ENCODE data around the gene PEPD.

PEPD gene

DNA sequence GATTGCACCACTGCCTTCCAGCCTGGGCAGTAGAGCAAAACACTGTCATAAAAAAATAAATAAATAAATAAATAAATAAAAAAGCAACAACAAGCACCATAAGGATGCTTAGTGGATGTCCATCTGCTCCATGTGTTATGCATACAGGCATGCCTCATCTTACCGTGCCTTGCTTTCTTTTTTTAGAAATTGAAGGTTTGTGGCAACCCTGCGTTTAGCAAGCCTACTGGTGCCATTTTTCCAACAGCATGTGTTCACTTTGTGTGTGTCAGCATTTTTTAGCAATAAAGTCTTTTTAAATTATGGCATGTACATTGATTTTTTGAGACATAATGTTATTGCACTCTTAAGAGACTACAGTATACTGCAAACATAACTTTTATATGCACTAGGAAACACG, 68.3 kb downstream of the PEPD start:
- no peak for DNase-seq

DNA sequence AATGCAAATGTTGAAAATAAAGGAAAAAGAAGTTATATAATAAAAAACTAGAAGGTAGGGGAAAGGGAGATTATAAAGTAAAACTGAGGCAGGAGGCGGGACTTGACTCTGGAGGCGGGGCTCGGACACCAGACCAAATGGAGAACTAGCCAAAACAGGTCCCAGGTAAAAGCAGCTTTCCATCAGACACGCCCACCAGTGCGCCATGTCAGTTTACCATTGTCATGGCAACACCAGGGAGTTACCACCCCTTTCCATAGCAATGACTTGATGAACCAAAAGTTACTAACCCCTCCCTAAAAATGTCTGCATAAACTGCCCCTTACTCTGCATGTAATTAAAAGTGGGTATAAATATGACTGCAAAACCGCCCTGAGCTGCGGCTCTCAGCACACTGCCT, 70.9 kb downstream of the PEPD start:
- no peak for DNase-seq

DNA sequence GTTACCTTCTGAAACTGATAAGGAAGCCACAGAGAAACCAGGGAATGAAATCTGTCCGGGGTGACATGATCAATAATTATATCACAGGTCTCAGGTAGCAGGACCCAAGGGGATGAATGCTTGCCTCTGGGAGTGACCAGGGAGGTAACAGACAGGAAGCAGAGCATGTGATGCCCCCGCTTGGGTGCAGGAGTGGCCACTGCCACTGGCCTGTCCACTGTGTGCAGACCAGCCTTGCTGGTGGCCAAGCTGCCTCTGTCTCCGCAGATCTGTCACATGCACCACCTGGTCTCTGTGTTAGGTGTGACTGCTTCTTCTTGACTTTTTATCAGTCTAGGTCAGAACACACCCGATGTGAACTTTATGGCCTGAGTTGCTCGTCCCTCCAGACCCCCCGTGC, 71.8 kb downstream of the PEPD start:
- DNase-seq: no peak

DNA sequence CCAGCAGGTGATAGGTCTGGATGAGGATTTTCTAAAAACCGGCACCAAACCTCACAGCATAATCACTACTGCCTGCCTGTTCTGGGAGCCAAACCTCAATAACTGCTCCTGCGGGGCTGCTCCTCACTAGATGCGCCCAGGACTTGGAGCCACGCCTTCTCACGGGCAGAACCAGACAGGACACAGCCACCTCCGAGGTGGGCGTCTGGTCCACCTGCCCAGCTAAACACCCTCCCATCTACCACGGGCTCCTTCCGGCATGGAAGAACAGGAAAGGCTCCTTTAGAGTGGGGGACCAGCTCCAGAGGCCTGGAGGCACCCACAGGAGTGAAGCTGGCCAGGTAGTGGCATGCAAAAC, 73.5 kb downstream of the PEPD start:
- no peak for DNase-seq

DNA sequence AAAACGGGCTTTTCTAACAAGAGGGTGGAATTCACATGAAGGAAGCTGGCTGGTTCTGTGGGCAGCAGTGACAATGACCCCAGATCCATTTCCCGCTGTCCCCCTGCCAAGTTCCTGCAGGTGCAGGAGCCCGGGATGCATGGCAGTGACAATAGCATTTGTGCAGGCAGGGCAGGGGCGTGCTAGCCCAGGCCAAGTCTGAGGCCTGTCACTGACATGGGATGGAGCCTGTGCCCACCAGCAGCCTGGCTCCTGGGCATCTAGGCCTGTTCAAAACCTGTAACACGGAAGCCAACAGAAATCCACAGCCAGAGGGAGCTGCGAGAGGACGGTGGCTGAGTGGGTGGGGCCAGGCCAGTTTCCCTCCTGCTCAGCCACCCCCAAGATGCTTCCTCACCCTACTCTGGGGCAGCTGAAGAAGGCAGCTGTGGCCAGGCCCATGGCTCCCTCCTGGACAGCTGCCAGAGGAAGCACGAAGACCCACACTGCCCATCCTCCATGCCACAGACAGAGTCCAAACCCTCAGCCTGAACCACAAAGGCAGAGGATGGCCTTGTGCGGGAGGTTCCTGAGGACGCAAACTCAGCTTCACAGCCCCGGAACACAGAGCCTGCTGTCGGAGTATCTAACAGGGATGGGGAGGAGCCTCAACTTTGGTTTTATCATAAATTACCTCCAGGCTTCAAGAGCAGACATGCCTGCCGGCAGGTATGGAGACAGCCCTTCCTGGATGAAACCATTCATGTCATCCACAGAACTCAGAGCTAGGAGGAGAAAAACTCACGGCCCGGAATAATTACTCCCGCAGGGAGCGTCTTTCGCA, 74.0 kb downstream of the PEPD start:
- DNase-seq: no peak

DNA sequence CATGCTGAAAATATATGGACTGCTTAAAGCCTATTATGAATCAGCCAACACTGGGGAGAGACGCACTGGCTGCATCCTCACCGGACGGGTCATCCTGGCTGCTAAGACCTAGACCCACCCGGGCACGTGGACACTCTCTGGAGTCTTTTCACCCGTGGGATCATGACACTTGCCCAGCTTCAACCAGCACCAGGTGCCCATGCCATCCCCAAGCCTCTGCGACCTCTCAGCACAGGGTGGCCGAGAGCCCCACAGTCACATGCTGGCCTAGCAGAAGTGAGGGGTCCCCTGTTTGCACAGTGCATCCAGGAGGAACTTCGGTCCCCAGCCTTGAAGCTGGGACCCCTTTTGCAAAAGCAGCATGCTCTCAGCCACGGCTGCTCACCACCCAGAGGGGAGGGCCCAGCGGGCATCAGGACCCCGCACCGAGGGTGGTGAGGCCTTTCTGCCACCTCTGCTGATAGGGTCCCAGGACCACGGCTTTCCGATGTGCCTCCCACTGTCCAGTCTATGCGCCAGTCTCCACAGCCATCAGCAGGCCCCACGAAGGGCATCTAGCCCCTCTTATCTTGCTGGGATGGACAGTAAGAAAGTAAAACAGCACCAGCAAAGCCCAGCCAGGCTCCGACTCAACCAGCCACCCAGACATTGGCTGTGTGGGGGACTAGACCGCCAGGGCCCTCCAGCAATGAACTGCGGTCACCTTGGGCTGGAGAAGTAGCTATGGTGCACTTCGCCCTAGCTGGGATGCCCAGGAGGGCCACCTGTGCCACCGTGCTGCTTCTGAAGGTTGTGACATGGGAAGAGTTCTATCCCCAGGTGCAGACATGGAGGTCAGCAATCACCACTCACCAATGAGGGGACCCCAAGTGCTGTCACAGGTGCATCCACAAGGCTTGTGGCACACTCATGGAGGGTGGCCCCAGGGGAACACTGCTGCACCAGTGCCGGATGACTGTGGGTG, 75.0 kb downstream of the PEPD start:
- DNase-seq: no peak

DNA sequence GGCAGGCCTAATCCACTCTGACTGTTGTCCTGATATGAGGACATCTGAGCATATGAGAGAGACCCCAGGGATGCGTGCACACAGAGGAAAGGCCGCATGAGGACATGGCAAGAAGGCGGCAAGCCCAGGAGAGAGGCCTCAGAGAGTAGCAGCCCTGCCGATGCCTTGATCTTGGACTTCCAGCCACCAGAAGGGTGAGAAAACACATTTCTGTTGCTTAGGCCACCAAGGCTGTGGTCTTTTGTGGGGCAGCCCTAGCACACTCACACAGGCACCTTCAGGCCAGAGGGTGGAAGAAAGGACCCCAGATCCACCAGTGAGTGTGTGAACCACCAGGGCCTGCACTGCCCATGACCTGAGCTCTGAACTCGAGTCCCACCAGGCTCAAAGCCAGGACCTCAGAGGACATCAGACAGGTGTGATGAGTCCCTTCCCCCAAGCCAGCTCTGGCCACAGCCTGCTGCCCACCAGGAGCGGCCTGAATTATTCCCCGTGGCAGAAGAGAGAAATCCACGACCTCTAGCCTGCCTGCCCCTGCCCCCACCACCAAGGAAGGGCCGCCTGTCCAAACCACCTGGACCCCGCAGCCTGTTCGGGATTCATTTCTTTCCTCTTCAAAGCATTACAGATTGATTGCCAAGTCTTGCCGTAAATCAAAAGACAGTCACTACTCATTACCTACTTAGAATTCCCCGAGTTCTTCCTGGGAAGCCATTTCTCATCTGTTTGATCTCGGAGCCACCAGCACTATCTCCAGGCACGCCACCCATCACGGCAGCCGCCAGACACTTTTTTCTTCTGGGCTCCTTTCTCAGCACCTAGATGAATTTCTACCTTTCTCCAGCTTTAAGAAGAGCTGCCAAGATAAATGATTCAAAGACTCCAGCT, 75.9 kb downstream of the PEPD start:
- DNase-seq: no peak

DNA sequence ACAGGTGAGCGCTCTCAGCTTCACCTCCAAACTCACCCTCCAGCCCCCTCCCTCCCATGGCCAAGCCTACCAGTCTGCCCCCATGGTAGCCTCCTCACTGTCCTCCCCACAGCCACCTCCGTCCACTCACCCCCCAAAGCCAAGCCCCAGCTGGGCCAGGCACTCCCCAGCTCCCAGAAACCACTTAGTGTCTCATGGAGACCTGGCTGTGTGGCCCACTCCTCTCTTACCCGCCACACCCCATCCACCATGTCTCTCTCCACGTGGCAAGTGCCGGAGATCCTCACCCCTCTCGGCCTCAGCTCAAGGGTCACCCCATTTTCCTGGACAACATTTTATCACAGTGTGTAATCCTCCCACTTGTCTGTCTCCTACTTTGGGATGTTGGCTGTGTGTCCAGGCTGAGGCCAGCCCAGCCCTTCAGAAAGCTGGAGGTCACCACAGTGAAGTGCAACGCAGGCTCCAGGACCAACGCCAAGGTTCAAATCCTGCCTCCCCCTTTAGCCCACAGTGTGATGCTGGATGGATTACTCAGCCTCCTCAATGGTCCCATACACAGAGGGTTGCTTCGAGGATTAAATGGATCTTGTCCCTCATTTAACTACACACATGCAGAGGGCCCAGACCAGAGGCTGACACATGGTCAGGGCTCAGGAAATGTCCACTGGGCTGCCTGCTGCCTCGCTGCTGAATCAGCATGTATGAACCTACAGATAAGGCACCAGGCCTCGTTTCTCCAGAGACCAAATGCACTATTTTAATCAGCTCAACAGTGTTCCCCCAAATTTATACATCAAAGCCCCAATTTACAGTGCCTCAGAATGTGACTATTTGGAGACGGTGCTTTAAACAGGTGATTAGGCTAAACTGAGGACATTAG, 76.8 kb downstream of the PEPD start:
- no peak for DNase-seq

DNA sequence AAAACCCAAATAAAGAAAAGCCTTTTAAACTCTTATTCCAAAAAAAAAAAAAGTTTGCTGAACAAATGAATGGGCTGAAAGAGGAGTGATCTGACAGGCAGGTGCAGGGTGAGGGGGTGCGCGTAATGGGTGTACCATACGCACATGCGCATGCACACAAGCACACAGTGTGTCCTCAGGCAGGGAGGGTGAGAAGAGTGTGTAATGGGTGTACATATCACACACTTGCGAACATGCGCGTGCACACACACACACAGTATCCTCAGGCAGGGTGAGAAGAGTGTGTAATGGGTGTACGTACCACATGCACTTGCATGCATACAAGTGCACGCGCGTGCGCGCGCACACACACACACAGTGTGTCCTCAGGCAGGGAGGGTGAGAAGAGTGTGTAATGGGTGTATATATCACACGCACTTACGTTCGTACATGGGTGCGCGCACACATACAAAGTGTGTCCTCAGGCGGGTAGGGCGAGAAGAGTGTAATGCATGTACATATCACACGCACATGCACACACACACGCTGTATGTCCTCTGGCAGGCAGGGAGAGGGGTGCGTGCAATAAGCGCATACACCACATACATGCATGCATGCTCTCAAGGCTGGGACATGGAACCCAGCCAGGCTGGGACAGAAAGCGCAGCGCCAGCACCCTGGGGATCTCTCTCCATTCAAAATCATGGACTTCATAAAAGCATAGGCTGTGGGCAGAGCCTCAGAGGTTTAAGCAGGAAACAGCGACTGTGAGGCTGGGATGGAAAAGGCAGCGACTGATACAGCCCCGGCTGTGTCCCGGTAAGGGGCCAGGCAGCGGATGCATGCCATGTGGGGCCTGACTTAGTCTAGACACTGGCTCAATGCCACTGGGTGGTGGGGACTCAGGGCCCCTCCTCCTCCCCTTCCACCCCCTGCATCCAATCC, 77.7 kb downstream of the PEPD start:
- DNase-seq: no peak

DNA sequence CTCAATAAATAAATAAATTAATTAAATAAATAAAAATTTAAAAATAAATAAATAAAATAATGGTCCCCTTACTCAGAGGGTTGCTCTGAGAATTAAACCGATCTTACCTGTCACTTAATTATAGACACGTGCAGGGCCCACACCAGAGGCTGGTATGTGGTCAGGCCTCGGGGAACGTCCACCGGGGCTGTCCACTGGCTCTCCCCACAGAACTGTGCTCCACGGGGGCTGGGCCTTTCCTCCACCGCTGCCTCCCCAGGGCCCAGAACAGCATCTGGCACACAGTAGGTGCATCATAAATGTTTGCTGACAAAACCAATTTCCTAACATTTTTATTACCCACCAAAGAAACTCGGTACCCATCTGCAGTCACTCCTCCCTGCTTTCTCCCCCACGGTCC, 78.9 kb downstream of the PEPD start:
- DNase-seq: no peak

DNA sequence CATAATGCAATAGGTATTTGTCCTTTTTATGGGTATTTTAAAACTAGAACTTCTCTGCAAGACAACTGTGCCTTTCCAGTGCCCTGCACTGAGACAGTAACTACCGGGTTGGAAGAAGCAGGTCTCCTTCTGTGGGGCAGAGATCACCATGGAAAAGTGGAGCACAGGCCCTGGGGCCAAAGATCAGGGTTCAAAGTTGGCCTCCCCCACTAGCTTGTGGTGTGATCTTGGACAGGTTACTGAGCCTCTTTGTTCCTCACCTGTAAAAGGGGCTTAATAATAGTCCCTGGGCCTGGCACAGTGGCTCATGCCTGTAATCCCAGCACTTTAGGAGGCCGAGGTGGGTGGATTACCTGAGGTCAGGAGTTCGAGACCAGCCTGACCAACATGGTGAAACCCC, 79.8 kb downstream of the PEPD start:
- DNase-seq: no peak

DNA sequence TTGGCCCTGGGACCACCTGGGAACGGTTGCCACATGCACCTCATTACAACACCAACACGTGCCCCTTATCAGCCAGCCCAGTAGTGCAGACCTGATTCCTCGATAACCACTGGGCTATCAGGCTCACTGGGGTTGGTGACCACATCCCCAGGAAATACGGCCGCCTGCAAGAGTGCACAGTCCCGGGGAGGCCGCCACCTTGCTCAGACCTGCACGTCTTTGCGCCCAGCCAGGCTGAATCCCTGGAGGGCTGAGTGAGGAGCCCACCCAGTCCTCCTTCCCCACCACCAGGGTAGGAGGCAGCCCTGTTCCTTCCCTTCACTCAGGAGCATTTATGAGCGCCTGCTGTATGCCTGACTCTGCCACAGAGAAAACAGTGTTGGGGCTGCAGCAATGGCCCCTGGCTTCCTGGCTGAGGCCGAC, 80.3 kb downstream of the PEPD start:
- no peak for DNase-seq

DNA sequence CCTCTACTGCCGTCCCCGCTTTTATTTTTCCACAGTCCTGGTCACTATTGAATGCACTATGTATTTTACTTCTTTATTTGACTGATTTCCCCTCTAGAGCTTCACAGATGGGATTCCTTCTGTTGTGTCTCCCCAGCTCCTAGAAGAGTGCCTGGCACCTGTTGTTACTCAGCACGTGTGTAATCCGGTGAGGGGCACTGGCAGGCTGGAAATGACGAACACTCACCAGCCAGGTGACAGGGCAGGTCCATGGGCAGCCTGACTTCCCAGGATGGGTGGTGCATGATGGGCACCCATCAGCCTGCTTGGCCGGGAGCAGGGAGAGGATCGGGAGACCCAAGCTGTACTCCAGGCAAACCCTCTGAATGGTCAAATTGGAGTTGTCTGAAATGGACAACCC, 80.9 kb downstream of the PEPD start:
- no peak for DNase-seq

DNA sequence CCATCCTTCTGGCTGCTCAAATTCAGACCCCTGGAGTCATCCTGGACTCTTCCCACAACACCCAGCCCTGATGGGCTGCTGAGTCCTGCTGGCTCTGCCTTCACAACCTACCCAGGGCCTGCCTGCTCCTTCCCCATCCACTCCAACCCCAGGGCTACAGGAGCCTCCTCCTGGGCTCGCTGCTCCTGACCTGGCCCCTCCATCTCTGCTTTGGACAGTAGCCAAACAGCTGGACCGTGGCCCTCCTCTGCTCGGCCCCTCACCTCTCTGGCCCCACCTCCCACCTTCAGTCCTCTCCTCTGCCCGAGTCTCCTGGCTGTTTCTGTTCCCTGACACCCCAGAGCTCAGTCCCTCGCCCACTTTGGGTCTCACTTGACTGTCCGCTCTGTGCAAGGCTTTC, 81.3 kb downstream of the PEPD start:
- no peak for DNase-seq

DNA sequence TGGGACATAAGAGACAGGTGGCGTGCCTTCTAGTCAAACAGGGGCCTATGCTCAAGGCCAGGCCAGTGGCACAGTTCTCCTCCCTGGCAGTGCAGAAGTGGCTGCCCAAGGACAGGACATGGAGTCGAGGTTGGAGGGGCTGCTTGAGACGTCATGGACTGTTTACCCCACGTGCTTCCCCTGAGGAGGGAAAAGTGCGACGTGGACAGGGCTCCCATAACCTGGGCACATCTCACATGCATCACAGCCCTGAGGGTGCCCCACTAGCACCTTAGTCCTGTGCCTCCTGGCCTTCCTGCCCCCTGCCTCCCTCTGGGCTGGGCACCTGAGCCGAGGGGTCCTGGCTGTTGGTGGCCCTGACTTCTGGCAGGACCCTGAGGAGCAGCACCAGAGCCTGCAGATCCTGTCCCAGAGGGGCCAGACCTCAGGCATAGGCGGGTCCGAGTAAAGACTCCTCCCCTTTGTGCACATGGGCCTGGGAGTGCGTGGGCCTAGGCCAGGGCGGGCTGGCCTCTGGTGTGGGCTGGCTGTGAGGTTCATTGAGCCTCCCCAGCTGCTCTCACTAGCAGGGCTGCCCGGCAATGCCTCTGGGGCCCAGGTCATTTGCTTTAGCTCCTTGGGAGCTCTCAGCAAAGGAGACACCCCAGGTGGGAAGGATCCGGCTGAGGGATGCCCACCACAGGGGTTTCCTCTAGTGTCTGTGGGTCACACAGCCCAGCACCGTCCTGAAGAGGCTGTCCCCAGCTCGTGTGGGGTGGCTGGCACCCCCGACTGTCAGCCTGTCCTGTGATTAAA, 82.4 kb downstream of the PEPD start:
- no peak for DNase-seq

DNA sequence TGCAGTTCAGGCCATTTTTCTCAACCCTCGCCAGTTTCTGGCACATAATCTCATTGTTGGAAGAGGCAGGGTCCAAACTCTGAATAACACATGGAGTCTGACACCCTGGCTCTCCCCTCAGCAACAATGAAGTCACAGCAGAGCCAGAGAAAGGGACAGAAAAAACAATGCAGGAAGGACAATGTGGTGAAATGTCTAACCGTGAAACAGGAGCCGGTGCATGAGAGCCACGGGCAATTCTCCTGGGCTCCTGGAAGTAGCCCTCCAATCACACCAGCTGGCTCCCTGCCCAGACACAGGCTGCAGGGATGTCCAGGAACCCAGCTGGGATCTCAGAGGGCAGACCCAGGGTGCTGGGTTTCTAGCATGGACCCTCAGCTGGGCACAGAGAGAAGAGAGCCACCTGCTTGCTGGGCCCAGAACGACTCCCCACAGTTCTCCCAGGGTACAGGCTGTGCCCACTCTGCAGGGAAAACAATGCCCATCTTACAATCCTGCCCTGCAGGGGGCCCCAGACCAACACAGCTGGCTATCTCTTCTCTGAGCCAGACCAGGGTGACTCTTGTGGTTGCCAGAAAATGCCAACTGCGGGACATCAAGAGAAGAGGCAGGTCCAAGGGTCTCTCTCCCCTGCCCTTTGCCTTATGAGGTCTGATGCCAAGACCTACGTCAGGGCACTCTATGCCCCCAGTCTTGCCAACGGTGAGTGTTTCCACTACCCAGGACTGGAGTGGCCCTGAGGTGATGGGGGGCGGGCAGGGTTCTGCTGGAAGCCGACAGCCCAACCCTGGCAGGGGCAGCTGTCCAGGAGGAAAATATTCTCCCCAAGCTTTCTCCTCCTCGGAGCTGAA, 83.5 kb downstream of the PEPD start:
- no peak for DNase-seq

DNA sequence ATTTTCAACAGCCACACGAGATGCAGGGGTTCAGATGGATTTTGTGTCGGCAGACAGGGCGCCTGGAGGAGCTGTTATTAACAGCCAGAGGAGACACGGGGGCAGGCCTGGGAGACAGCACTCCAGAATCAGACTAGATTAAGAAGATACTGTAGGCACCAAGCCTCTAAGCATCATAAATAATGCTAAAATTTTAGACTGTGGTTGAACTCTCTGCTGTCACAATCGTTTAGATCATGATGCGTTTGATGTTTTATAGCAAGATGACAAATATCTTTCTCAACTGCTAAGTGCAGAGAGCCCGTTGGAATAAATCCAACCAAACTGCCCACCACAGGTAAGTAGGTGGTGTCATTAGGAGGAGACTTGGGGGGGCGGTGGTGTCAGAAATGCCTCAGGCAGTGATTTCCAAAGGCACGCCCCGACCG, 84.2 kb downstream of the PEPD start:
- DNase-seq: no peak

DNA sequence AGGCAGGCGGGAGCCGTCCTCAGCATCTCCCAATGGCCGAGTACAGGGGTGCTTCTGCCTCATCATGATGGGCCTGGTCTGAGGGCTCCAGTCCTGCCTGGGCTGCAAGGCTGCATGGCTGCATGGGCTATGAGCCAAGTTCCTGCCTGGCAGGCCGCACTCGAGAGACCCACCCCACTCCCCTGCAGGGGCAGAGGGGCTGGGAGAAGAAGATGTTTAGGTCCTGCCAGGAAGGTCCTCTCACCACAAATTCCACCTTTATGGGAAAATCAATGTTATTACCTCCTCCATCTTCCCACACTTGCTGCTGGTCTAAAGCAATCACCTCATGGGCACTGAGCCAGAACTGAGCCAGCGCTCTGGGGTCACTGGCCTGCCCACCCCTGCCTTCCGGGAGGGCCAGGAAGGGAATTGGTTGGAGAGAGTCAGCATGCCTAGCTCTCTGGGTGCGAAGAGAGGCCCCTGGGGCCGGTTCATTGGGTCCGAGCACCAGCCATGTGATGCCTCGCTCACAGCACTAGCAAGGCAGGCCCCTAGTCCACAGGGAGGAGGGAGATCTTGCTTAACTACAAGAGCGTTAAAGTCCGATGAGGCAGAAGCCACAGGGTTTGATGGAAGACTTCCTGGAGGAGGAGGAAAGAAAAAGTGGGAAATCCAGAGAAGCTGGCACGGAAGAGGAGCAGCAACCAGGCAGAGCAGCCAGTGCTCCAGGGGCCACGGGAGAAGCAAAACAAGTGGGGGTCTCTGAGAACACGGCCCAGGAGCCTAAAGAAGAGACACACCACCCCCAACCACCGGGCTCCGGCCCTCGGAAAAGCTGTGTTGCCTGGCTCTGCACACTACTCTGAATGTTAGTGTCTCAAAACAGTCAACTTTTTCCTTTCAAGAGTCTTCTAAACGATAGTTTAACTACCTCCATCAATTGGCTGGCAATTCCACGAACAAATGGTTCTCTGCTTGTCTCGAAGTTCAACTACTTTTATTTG, 84.9 kb downstream of the PEPD start:
- DNase-seq: no peak

Data from CD4-positive, alpha-beta T cell treated with Interleukin-12 subunit alpha and Interleukin-12 subunit beta, for 1 hour (primary cell).